Large intestine (tissue), 3 donors: ENCODE data around the gene PTPN7. TPM values are rescaled to one million over a fixed set of nuclear protein-coding genes. Genes with fewer than 3 reads are reported as not detected.
"Not testable (repeated sequence)": the region's sequence is repeated elsewhere in the genome, so short reads cannot be mapped to it uniquely, and the experiment has no call there.

Source experiments
- DNase-seq, 2 donors: peaks; one replicate each; pipeline versions ENCODE4 v3.0.0 to v3.0.0-alpha.2; 2013
- H3K27ac ChIP-seq: one replicate; pipeline ENCODE4 v1.5.1; 2013; ENCODE audit warnings: low read length
- H3K27me3 ChIP-seq: 2 replicates; pipeline ENCODE4 v1.6.1; 2013; ENCODE audit warnings: low read length; ENCODE audit not compliant: control insufficient read depth, insufficient read depth
- H3K36me3 ChIP-seq: 2 replicates; pipeline ENCODE4 v1.6.1; 2013; ENCODE audit warnings: low read length; ENCODE audit not compliant: control insufficient read depth, insufficient read depth
- H3K4me1 ChIP-seq: one replicate; pipeline ENCODE4 v1.6.1; 2013; ENCODE audit warnings: low read length; ENCODE audit not compliant: control insufficient read depth, insufficient read depth
- H3K4me3 ChIP-seq: one replicate; pipeline ENCODE4 v1.5.1; 2013; ENCODE audit warnings: low read length
- H3K9me3 ChIP-seq: one replicate; pipeline ENCODE4 v1.6.1; 2013; ENCODE audit warnings: mild to moderate bottlenecking, low read depth, low read length, moderate library complexity; ENCODE audit not compliant: control insufficient read depth
- WGBS: methylation state at CpG from one replicate; pipeline ENCODE4 v1.1.5; 2013; ENCODE audit warnings: low lambda C conversion rate; ENCODE audit not compliant: insufficient coverage; 5-methylcytosine and 5-hydroxymethylcytosine counted together
- polyA plus RNA-seq: library from polyadenylated mRNA; unstranded; fragments of 120-200 nt; gene quantifications from one replicate; pipeline ENCODE4 v1.2.1, GENCODE V29; 2013

The PTPN7 gene
- polyA plus RNA-seq, 1 donor: 4.4 TPM

DNA sequence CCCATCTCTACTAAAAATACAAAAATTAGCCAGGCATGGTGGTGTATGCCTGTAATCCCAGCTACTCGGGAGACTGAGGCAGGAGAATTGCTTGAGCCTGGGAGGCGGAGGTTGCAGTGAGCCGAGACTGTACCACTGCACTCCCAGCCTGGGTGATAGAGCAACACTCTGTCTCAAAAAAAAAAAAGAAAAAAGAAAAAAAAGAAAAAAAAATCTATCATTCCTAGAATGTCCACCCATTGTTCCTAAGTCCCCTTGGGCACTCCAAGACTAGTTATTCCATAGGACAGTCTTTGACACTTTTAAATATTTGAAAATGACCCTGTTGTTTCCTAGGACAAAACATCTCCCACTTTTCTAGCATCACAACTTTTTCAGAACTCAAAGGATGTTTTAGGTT lies 18.9 kb downstream of the PTPN7 start:
- Histone ChIP-seq H3K4me1 (peaks cover 14% of the 10 kb centered on the region), H3K36me3 (peaks cover 15% of the 10 kb centered on the region)
- H3K27ac ChIP-seq, H3K27me3 ChIP-seq, DNase-seq, H3K9me3 ChIP-seq, H3K4me3 ChIP-seq: not testable (repeated sequence)
- WGBS: no CpG with 5 or more reads among the region's 3 CpGs

DNA sequence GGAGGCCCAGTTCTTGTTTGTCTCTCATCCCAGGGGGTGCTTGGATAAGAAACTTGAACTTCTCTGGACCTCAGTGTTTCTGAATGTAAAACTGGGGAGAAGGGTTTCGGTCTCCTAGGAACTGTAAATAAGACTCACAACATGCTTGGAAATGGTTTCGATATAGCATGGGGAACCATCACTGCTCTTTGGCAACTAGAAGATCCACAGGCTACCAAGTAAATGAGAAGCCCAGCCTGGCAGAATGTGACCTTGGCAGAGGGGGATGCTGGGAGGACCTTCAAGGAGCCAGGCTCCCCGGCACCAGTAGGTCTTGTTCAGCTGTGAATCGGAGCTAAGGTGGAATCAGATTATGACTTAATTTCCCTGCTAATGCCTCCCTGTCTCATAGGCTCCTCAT lies 19.6 kb downstream of the PTPN7 start:
- WGBS: no CpG with 5 or more reads among the region's 4 CpGs
- no peak for DNase-seq
- Histone ChIP-seq H3K9me3 (no peaks in the 10 kb centered on the region), H3K4me3 (no peak overlapping the region), H3K27ac (no peak overlapping the region), H3K27me3 (no peaks in the 10 kb centered on the region), H3K36me3 (peaks cover 17% of the 10 kb centered on the region), H3K4me1 (peaks cover 14% of the 10 kb centered on the region)

DNA sequence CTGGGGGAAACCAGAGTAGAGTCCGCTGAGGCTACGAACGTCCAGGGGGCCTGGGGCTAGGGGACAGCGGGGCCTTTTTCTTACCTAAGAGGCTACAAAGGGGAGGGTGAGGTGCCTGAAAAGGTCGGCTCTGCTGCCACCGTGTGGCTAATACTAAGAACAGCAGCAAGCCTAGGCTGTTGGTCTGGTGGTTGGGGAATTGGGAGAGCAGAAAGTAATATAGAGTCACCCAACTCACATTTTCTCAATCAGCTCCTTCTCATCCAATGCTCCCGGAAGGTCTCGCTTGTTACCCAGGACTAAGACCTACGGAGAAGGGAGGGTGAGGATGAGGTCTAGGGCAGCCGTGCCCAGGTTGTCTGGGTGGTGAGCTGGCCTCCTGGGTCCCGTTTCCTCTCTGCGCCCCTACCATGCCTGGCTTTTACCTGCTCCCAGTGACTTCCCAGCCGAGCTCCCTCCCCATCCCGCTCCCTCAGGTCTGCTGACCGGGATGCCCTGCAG lies 25.1 kb downstream of the PTPN7 start:
- Histone ChIP-seq H3K4me1 (no peaks in the 10 kb centered on the region), H3K9me3 (no peaks in the 10 kb centered on the region), H3K27ac (no peak overlapping the region), H3K36me3 (peaks cover 52% of the 10 kb centered on the region), H3K27me3 (no peaks in the 10 kb centered on the region), H3K4me3 (no peak overlapping the region)
- peak; percentile 31 to 45 for DNase-seq
- no CpG with 5 or more reads among the region's 15 CpGs for WGBS

DNA sequence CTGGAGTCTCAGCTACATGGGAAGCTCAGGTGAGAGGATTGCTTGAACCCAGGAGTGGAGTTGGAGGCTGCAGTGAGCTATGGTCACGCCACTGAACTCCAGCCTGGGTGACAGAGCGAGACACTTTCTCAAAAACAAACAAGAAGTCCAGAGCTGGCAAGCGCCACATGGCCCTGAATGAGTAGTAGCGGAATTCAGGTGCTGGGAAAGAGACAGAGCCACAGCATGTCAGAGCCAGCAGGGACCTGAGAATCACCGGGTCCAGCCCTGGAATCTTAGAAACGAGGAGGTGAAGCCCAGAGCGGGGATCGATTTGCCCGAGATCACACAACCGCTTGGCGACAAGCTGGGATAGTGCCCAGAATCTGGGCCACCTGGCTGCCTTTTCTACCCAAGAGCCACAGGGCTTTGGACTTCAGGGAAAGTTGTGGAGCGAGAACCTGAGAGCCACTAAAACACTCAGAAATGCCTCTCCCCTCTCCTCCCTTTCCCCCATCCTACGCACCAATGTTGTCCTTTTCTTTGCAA lies 25.7 kb downstream of the PTPN7 start:
- Histone ChIP-seq H3K4me1 (no peaks in the 10 kb centered on the region), H3K9me3 (no peaks in the 10 kb centered on the region), H3K27ac (no peak overlapping the region), H3K27me3 (no peaks in the 10 kb centered on the region), H3K4me3 (no peak overlapping the region), H3K36me3 (peaks cover 52% of the 10 kb centered on the region)
- DNase-seq: no peak
- WGBS: no CpG with 5 or more reads among the region's 13 CpGs

DNA sequence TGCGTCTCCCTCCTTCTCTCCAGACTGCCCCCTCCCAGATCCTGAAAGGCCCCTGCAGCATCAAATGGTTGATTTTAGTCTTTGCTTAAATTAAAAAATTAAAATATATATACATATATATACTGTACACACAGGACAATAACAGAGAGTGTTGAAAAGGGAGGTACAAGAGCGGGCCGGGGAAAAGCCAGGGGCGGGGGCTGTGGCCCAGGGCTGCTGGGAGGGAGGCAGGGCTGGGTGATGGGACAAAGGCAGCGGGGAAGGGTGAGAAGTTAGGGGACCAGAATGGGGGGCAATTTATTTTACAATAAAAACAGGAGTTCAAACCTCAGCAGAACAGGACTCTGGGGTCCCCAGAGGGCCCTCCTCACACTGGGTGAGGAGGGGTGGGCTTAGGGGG lies 26.4 kb downstream of the PTPN7 start:
- no peak overlapping the region for H3K27ac ChIP-seq
- H3K27me3 ChIP-seq: no peaks in the 10 kb centered on the region
- peaks cover 52% of the 10 kb centered on the region for H3K36me3 ChIP-seq
- H3K4me1 ChIP-seq: no peaks in the 10 kb centered on the region
- DNase-seq: no peak
- H3K9me3 ChIP-seq: no peaks in the 10 kb centered on the region
- no CpG with 5 or more reads among the region's 5 CpGs for WGBS
- H3K4me3 ChIP-seq: no peak overlapping the region

DNA sequence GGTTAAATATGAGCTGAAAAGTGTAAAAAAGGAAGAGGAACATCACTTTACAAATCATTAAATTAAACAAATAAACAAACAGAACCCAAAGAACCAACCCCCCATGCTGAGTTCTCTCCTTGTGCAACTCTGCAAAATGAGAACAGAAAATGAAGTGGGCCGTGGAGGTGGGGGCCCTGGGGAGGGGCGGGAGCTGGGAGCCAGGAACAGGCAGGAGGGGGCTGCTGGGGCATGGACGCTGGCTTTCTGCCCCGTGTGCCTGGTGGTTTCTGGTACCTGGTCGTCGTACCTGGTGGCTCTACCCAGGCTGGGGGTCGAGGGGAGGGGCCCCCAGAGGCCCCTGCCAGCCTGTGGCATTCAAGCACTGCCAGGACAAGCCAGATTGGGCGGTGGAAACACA lies 26.9 kb downstream of the PTPN7 start:
- no peak for DNase-seq
- Histone ChIP-seq H3K27ac (no peak overlapping the region), H3K4me3 (no peak overlapping the region), H3K4me1 (no peaks in the 10 kb centered on the region), H3K36me3 (peaks cover 51% of the 10 kb centered on the region), H3K27me3 (no peaks in the 10 kb centered on the region), H3K9me3 (no peaks in the 10 kb centered on the region)
- WGBS: no CpG with 5 or more reads among the region's 8 CpGs

DNA sequence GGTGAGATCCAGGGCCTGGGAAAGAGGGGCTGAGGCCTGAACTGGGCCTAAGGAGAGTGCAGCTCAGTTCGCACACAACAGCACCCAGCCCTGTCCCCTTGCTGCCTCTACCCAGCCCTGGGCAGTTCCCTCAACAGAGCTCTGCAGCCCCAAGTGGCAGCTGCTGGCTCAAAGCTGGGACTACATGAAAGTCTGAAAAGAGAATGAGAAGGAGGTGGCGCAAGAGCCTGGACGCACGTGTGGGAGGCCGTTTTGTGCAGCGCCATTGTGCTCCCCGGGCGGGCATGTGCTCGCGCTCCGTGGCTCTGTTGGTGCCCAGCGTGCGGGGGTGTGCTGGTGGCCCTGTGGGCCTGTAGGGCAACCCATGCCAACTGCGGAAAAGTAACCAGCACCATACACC lies 27.4 kb downstream of the PTPN7 start:
- no peaks in the 10 kb centered on the region for H3K27me3 ChIP-seq
- H3K27ac ChIP-seq: no peak overlapping the region
- no peaks in the 10 kb centered on the region for H3K4me1 ChIP-seq
- no peak overlapping the region for H3K4me3 ChIP-seq
- DNase-seq: no peak
- H3K36me3 ChIP-seq: peaks cover 46% of the 10 kb centered on the region
- no CpG with 5 or more reads among the region's 14 CpGs for WGBS
- no peaks in the 10 kb centered on the region for H3K9me3 ChIP-seq

DNA sequence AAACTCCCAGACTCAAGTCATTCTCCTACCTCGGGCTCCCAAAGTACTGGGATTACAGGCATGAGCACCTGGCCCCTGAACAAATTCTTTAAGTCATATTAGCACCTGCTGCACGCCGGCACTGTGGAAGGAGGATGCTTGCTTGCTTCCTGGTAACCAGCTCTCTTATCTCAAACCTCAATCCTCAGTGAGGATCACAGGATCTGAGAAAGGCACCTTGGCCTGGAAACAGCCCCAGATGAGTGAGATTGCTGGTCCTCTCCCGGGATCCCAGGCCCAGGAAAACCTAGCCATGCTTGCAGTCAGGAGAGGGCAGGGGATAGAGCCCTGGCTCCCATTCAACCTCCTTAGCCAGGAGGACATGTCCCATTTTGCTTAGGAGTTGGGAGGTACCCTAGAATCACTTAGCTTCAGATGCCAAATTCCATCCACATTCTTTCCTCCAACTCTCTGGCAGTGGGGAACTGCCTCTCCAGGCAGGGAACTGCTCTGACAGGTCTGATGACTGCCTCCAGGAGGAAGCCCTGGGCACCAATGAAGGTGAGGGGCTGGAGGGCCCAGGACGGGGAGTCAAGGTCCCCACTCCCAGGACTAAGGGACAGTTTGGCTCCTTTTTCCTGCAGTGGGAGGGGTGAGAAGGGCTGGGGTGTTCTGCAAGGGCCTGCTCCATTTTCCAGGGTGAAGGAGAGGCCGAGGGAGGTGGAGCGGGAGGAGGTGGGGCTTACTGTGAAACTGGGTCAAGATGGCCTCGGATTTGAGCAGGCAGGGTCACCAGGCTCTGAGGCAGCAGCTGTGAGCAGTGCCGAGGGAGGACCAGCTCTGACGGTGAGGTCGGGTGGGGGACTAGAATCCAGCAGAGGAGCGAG lies 28.2 kb downstream of the PTPN7 start:
- no peak for DNase-seq
- Histone ChIP-seq H3K27me3 (no peaks in the 10 kb centered on the region), H3K27ac (no peak overlapping the region), H3K9me3 (no peaks in the 10 kb centered on the region), H3K36me3 (peaks cover 39% of the 10 kb centered on the region), H3K4me1 (no peaks in the 10 kb centered on the region), H3K4me3 (no peak overlapping the region)
- no CpG with 5 or more reads among the region's 12 CpGs for WGBS

DNA sequence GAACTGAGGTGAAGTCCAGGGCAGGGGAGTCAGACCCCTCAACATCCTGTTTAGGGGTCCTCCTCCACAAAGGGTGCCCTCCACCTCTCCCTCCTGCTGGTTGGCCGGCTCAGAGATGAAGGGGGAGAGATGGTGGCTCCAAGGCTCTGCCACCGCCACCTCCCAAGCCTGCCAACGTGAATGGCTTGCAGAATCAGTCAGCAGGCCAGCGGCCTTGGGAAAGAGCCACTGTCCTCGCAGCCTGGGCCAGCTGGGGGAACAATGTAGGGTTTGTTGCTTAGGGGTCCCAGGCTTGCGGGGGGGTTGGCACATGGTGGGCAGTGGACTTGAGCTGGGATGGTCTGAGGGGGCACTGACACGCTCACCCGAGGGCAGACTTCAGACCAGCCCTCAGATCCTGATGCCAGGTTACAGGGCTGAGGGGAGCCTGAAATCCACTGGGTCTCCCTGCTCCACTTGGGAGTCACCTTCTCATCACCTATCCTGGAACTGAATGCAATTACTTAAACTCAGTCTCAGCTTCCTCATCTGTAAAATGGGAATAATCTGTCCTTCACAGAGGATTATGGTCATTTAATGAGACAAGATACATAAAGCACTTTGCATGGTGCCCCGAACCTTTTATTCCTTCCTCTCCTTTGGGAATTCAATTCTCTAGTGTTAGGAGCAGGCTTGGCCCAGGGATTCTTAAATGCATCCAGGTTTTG lies 29.4 kb downstream of the PTPN7 start:
- Histone ChIP-seq H3K4me1 (no peaks in the 10 kb centered on the region), H3K9me3 (no peaks in the 10 kb centered on the region), H3K36me3 (peaks cover 36% of the 10 kb centered on the region), H3K27me3 (no peaks in the 10 kb centered on the region), H3K27ac (no peak overlapping the region), H3K4me3 (no peak overlapping the region)
- no peak for DNase-seq
- WGBS: no CpG with 5 or more reads among the region's 9 CpGs

DNA sequence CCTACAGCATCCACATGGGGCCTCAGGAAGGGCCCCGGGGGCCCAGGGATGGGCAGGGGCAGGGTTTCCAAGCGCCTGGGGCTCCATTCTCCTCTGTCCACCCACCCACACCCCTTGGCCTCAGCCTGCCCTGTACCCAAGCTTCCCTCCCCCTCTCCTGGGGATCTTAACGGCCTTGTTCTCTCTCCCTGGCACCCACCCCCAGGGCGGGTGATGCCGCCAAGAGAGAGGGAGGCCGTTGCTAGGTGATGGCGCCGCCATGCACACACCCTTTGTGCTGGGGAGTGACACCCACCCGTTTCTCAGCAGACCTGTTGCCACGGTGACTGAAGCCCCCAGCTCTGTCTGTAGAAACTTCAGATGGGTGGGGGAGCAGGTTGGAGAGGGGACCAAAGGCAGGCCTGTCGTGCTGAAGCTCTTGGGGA lies 30.1 kb downstream of the PTPN7 start:
- Histone ChIP-seq H3K9me3 (no peaks in the 10 kb centered on the region), H3K4me1 (no peaks in the 10 kb centered on the region), H3K36me3 (peaks cover 30% of the 10 kb centered on the region), H3K27ac (no peak overlapping the region), H3K27me3 (no peaks in the 10 kb centered on the region), H3K4me3 (no peak overlapping the region)
- no peak for DNase-seq
- no CpG with 5 or more reads among the region's 11 CpGs for WGBS
